Fibroblast of pulmonary artery (primary cell): ENCODE data around the gene ZBTB11.
"Not testable (repeated sequence)": the region's sequence is repeated elsewhere in the genome, so short reads cannot be mapped to it uniquely, and the experiment has no call there.

ENCODE experiments used
- DNase-seq: peaks from one replicate; pipeline ENCODE4 v3.0.0-alpha.2; 2010; ENCODE audit warnings: low read depth
- H3K4me3 ChIP-seq: replicated peaks from 2 replicates; pipeline ENCODE4 v1.5.1; 2011; ENCODE audit warnings: low read depth, mild to moderate bottlenecking, control low read depth, low read length, moderate library complexity
- CTCF ChIP-seq: IDR thresholded peaks from 2 replicates; pipeline ENCODE4 v1.5.1; 2011; ENCODE audit warnings: mild to moderate bottlenecking, control low read depth, low read length, inconsistent platforms; ENCODE audit errors: missing control alignments

ZBTB11 gene

GRCh38 chr3:101701696-101702634 is 25.0 kb upstream of the ZBTB11 start:
- no peak for TF ChIP-seq CTCF
- H3K4me3 ChIP-seq: no peak overlapping the region
- no peak for DNase-seq

GRCh38 chr3:101695779-101696372 is 18.9 kb upstream of the ZBTB11 start:
- peak; percentile 56 for TF ChIP-seq CTCF
- DNase-seq: peak; percentile 74
- no peak overlapping the region for H3K4me3 ChIP-seq

- not testable (repeated sequence) for DNase-seq, H3K4me3 ChIP-seq
Observed at GRCh38 chr3:101694836-101695235, 17.9 kb upstream of the ZBTB11 start.

- H3K4me3 ChIP-seq: not testable (repeated sequence)
- DNase-seq: peak; percentile 75
- TF ChIP-seq CTCF: peak; percentile 58
Observed at GRCh38 chr3:101693540-101693939, 16.6 kb upstream of the ZBTB11 start.

- DNase-seq, H3K4me3 ChIP-seq: not testable (repeated sequence)
Observed at GRCh38 chr3:101691685-101692671, 15.0 kb upstream of the ZBTB11 start.

- TF ChIP-seq CTCF: no peak
- DNase-seq: no peak
- H3K4me3 ChIP-seq: no peak overlapping the region
Observed at GRCh38 chr3:101690972-101691371, 14.0 kb upstream of the ZBTB11 start.

GRCh38 chr3:101689286-101689685 is 12.4 kb upstream of the ZBTB11 start:
- TF ChIP-seq CTCF: no peak
- peak; percentile 49 for DNase-seq
- no peak overlapping the region for H3K4me3 ChIP-seq
